K562 (cell line): Measurements from ENCODE around the gene RHOB. TPM values are rescaled to one million over a fixed set of nuclear protein-coding genes. Genes with fewer than 3 reads are reported as not detected.

Source experiments
- ATAC-seq: fragments of 200-7000 bp; cut with Tn5 transposase; 3 replicates; pipeline ENCODE4 v1.9.1; 2020; ENCODE audit warnings: moderate library complexity
- BruUV-seq: library from RNA; stranded (reverse); fragments of 400-500 nt; replicated peaks from 2 replicates; lab custom pipeline; 2021; lab: Mats Ljungman, UMichigan
- CTCF ChIA-PET: fragments of 300-600 bp; formaldehyde crosslinking; extraction: SDS; loops from one replicate; lab custom pipeline; 2021; ENCODE audit warnings: low intra/inter-chr PET ratio; lab: Yijun Ruan, JAX
- POLR2A ChIA-PET: fragments of 300-600, 350-650 bp; sonication (Branson Sonifier 250); formaldehyde crosslinking; extraction: SDS; loops from one replicate; lab custom pipeline; 2021; ENCODE audit warnings: antibody characterized with exemption, inconsistent platforms; lab: Yijun Ruan, JAX
- DNase-seq, 4 experiments: peaks; one replicate each; pipeline versions ENCODE4 v3.0.0 to v3.0.0-alpha.2; 2011 to 2018; ENCODE audit warnings: low spot score in 3 of 4, mixed read lengths in 3 of 4; ENCODE audit errors: extremely low read depth in 1 of 4
- FAIRE-seq: peaks from 2 replicates; lab custom pipeline; 2011; peaks lifted over from hg19 to GRCh38; lab: Jason Lieb, UNC
- H2AFZ ChIP-seq: 2 replicates; pipeline ENCODE4 v1.6.0; 2011; ENCODE audit warnings: low read depth, low read length, control low read depth, inconsistent platforms
- H3K27ac ChIP-seq: fragments of 200-600 bp; 3 replicates; pipeline ENCODE4 v1.8.0; 2011; ENCODE audit warnings: low read depth, mild to moderate bottlenecking, control low read depth, inconsistent platforms, low read length, moderate library complexity, mixed read lengths; ENCODE audit errors: extremely low read depth
- H3K27me3 ChIP-seq, 2 experiments: fragments of 300-600 bp in 1 of 2; 2 replicates in 1 of 2; 3 replicates in 1 of 2; pipeline versions ENCODE4 v1.6.0 to v1.8.0; 2011; ENCODE audit warnings: inconsistent platforms in 2 of 2, low read length in 2 of 2, mild to moderate bottlenecking in 1 of 2, mixed read lengths in 1 of 2, moderate library complexity in 1 of 2; ENCODE audit not compliant: control insufficient read depth in 2 of 2, insufficient read depth in 2 of 2
- H3K36me3 ChIP-seq: fragments of 300-600 bp; 3 replicates; pipeline ENCODE4 v1.8.0; 2011; ENCODE audit warnings: mild to moderate bottlenecking, low read length, inconsistent platforms; ENCODE audit not compliant: control insufficient read depth, insufficient read depth
- H3K4me1 ChIP-seq, 2 experiments: fragments of 200-600 bp in 1 of 2; replicated peaks in 1 of 2; 2 replicates in 1 of 2; 3 replicates in 1 of 2; pipeline versions ENCODE4 v1.5.1 to v1.8.0; 2011; ENCODE audit warnings: inconsistent platforms in 2 of 2, low read length in 2 of 2, mild to moderate bottlenecking in 1 of 2, mixed read lengths in 1 of 2, moderate library complexity in 1 of 2; ENCODE audit not compliant: control insufficient read depth in 2 of 2, insufficient read depth in 2 of 2
- H3K4me2 ChIP-seq: 2 replicates; pipeline ENCODE4 v1.6.1; 2011; ENCODE audit warnings: low read length, control low read depth, inconsistent platforms, mixed read lengths; ENCODE audit not compliant: insufficient read depth
- H3K4me3 ChIP-seq: fragments of 200-600 bp; sonication (generic), shearing (Covaris generic); 2 replicates; pipeline ENCODE4 v1.5.1; 2016; ENCODE audit warnings: control low read depth, inconsistent platforms
- H3K79me2 ChIP-seq: fragments of 200-600 bp; 3 replicates; pipeline ENCODE4 v1.8.0; 2011; ENCODE audit warnings: low read length, inconsistent platforms; ENCODE audit not compliant: control insufficient read depth, insufficient read depth
- H3K9ac ChIP-seq, 2 experiments: 2 replicates each; pipeline versions ENCODE4 v1.6.0 to v1.6.1; 2011; ENCODE audit warnings: low read depth in 2 of 2, low read length in 2 of 2, control low read depth in 1 of 2, inconsistent platforms in 1 of 2, mild to moderate bottlenecking in 1 of 2, mixed read lengths in 1 of 2; ENCODE audit not compliant: insufficient read depth in 1 of 2
- H3K9me1 ChIP-seq: one replicate; pipeline ENCODE4 v1.6.0; 2011; ENCODE audit warnings: inconsistent platforms, mild to moderate bottlenecking, low read length, moderate library complexity; ENCODE audit not compliant: control insufficient read depth, insufficient read depth
- H3K9me3 ChIP-seq: replicated peaks from 2 replicates; pipeline ENCODE4 v1.5.1; 2011; ENCODE audit warnings: low read depth, low read length, inconsistent platforms; ENCODE audit not compliant: control insufficient read depth, insufficient read depth
- H4K20me1 ChIP-seq: replicated peaks from 2 replicates; pipeline ENCODE4 v1.6.1; 2011; ENCODE audit warnings: low read length, inconsistent platforms, mixed read lengths; ENCODE audit not compliant: control insufficient read depth, insufficient read depth
- EP400 ChIP-seq: fragments of 450-650 bp; IDR thresholded peaks from 2 replicates; pipeline ENCODE4 v1.6.1; 2017; ENCODE audit warnings: antibody characterized with exemption, mild to moderate bottlenecking, moderate library complexity
- GTF2E2 ChIP-seq: fragments of 200-800 bp; sonication (Bioruptor generic); IDR thresholded peaks from 2 replicates; pipeline ENCODE4 v1.6.1; 2016; ENCODE audit warnings: missing genetic modification characterization, missing compliant biosample characterization
- U2AF1 ChIP-seq: fragments of 200-400 bp; formaldehyde crosslinking; optimal IDR thresholded peaks from 2 replicates; pipeline ENCODE3; 2017; ENCODE audit warnings: mild to moderate bottlenecking, low read depth, low read length, moderate library complexity
- ZNF274 ChIP-seq: IDR thresholded peaks from 2 replicates; pipeline ENCODE4 v1.6.1; 2011; ENCODE audit warnings: low read depth, mild to moderate bottlenecking, low read length, moderate library complexity, borderline replicate concordance
- WGBS: fragments of 100-300 bp; shearing (Covaris generic); methylation state at CpG from one replicate; pipeline ENCODE4 v1.1.6; 2016; ENCODE audit warnings: low coverage, mixed read lengths; ENCODE audit not compliant: insufficient coverage; ENCODE audit errors: missing lambda C conversion rate; 5-methylcytosine and 5-hydroxymethylcytosine counted together
- in situ Hi-C: fragments of 300-500 bp; cut with MboI; formaldehyde crosslinking; loops from 4 replicates; pipeline ENCODE4 v1.15.0; 2018; ENCODE audit warnings: inconsistent platforms, mixed read lengths
- intact Hi-C: fragments of 100-400 bp; cut with micrococcal nuclease; formaldehyde crosslinking; loops from 2 replicates; pipeline ENCODE4 v1.14.2; 2022
- polyA plus RNA-seq, 8 experiments: library from polyadenylated mRNA; depleted of rRNA in 4 of 8; stranded (reverse) in 5 of 8; unstranded in 3 of 8; fragments of >200 nt; fragmentation: Nextera tagmentation in 2 of 8; fragmentation: Illumina TruSeq in 1 of 8; extraction: Ambion mirVana in 2 of 8; extraction: Trizol in 1 of 8; gene quantifications; 2 replicates each; pipeline versions ENCODE4 v1.2.1 to v1.2.3, GENCODE V29; 2011 to 2014; ENCODE audit warnings: inconsistent platforms in 1 of 8, missing spikeins in 1 of 8
- total RNA-seq, 7 experiments: library from RNA; depleted of rRNA in 6 of 7; stranded (reverse); fragments of >200 nt in 6 of 7; fragmentation: Illumina TruSeq in 2 of 7; extraction: Trizol in 2 of 7; gene quantifications; 2 replicates each; pipeline versions ENCODE4 v1.2.1 to v1.2.3, GENCODE V29; 2011 to 2021; ENCODE audit warnings: low replicate concordance in 1 of 7
- TF ChIP-seq, protein P1 (sequence below), 2 experiments: fragments of 450-650 bp in 1 of 2; IDR thresholded peaks; 2 replicates each; pipeline ENCODE4 v1.6.1; 2011 to 2017; ENCODE audit warnings: low read depth in 2 of 2, antibody characterized with exemption in 1 of 2, borderline replicate concordance in 1 of 2, low read length in 1 of 2, mild to moderate bottlenecking in 1 of 2, mixed read lengths in 1 of 2; ENCODE audit not compliant: control insufficient read depth in 1 of 2
- TF ChIP-seq, protein P2 (sequence below), 2 experiments: IDR thresholded peaks in 1 of 2; conservative IDR thresholded peaks in 1 of 2; 2 replicates each; pipeline ENCODE4 v1.6.1; 2016; ENCODE audit warnings: low read depth in 2 of 2, mild to moderate bottlenecking in 1 of 2, missing compliant biosample characterization in 1 of 2, missing genetic modification characterization in 1 of 2, moderate library complexity in 1 of 2

The RHOB gene
- total and polyA plus RNA-seq, 9 of the 15 experiments (the other 6 are each of a cell fraction or from before 2014, with no cell fraction given): 0.07 to 4.8 (median 1.1) TPM

DNA sequence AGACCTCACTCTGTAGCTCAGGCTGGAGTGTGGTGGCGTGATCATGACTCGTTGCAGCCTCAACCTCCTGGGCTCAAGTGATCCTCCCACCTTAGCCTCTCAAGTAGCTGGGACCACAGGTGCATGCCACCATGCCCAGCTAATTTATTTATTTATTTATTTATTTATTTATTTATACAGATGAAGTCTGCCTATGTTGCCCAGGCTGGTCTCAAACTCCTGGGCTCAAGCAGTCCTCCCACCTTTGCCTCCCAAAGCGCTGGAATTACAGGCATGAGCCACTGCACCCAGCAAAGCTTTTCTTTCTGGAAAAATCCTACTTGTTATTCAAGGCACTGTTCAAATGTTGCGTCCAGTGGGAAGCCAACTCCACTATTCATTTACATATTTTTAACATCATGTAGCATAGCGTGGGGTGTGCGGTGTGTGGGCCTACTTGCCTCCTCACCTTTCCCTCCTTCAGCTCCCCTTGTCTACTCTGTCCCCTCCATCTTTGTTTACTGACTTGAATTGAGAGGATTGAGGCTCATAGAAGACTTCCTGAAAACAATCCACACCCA lies 6.8 kb upstream of the RHOB start:
- no TSS peak for BruUV-seq

DNA sequence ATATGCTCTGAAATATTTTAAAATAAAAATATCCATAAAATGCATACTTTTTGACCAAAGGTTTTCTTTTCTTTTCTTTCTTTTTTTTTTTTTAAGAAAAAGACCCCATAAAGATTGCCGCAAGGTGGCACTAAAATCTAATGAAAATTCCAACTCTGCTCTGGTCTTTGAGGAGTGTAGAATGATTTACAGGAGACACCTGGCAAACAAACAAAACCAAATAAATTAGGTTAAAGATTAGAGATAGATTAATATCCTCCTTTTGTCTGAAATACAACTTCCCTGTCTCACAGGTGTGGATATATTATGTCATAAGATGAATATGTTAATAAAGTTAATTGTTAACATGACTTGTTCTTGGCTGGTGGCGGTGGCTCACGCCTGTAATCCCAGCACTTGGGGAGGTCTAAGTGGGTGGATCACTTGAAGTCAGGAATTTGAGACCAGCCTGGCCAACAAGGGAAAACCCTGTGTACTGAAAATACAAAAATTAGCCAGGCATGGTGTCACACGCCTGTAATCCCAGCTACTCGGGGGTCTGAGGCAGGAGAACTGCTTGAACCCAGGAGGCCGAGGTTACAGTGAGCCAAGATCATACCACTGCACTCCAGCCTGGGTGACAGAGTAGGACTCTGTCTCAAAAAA lies 3.5 kb upstream of the RHOB start:
- Histone ChIP-seq H3K27ac (no peak overlapping the region), H3K4me2 (no peak overlapping the region), H2AFZ (no peak overlapping the region), H3K4me1 (peaks cover 0 to 21% of the 10 kb centered on the region in 2 experiments; a peak in 3 of 5 replicates), H3K36me3 (no peaks in the 10 kb centered on the region; the same call in 2 of the 3 replicates), H3K79me2 (no peaks in the 10 kb centered on the region), H3K9ac (no peak overlapping the region), H3K9me1 (no peaks in the 10 kb centered on the region), H3K27me3 (0 out of 5 replicates have a peak, but pooled peaks cover 0 to 7% of the 10 kb centered on the region in 2 experiments), H3K4me3 (no peak overlapping the region), H3K9me3 (no peaks in the 10 kb centered on the region), H4K20me1 (no peaks in the 10 kb centered on the region)
- DNase-seq (peak in 2 of 4 experiments; percentile 34 to 52), ATAC-seq (peak; percentile 45; the same call in 2 of the 3 replicates), FAIRE-seq (peak; percentile 64)
- intact Hi-C loops: loop anchor here (1.0 kb wide), 1 partner anchor 192 kb away; no protein-coding TSS in a partner anchor
- ChIA-PET POLR2A (no interaction called here), CTCF (interaction anchor here (0.6 to 3.3 kb wide), 6 partner anchors 47 to 899 kb away, joined by 3 to 54 read pairs (median 4); partner anchors contain the start of gene HS1BP3)
- no TSS peak for BruUV-seq
- 55% methylated on average over 6 of the region's 6 CpGs for WGBS
- in situ Hi-C loops: loop anchor here (5.0 to 25.0 kb wide), 2 partner anchors 194 to 494 kb away; no protein-coding TSS in a partner anchor
- TF ChIP-seq U2AF1: no peak
- TF ChIP-seq, protein P1, sequence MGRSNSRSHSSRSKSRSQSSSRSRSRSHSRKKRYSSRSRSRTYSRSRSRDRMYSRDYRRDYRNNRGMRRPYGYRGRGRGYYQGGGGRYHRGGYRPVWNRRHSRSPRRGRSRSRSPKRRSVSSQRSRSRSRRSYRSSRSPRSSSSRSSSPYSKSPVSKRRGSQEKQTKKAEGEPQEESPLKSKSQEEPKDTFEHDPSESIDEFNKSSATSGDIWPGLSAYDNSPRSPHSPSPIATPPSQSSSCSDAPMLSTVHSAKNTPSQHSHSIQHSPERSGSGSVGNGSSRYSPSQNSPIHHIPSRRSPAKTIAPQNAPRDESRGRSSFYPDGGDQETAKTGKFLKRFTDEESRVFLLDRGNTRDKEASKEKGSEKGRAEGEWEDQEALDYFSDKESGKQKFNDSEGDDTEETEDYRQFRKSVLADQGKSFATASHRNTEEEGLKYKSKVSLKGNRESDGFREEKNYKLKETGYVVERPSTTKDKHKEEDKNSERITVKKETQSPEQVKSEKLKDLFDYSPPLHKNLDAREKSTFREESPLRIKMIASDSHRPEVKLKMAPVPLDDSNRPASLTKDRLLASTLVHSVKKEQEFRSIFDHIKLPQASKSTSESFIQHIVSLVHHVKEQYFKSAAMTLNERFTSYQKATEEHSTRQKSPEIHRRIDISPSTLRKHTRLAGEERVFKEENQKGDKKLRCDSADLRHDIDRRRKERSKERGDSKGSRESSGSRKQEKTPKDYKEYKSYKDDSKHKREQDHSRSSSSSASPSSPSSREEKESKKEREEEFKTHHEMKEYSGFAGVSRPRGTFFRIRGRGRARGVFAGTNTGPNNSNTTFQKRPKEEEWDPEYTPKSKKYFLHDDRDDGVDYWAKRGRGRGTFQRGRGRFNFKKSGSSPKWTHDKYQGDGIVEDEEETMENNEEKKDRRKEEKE (IDR thresholded peaks at IDR 0.05; ENCODE audit: borderline replicate concordance in 1 of 2, control insufficient read depth in 1 of 2, low read depth in 2 of 2, low read length in 1 of 2): no peak
- TF ChIP-seq, protein P2, sequence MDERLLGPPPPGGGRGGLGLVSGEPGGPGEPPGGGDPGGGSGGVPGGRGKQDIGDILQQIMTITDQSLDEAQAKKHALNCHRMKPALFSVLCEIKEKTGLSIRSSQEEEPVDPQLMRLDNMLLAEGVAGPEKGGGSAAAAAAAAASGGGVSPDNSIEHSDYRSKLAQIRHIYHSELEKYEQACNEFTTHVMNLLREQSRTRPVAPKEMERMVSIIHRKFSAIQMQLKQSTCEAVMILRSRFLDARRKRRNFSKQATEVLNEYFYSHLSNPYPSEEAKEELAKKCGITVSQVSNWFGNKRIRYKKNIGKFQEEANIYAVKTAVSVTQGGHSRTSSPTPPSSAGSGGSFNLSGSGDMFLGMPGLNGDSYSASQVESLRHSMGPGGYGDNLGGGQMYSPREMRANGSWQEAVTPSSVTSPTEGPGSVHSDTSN (CRISPR knock-in tag; IDR thresholded peaks at IDR 0.05; ENCODE audit: low read depth): no peak
- TF ChIP-seq, protein P2 (tag; conservative IDR thresholded peaks at IDR 0.05; ENCODE audit: low read depth): peak; percentile 92

More for the DNA sequence above, 6.8 kb upstream of the RHOB start:
- Histone ChIP-seq H3K9me3 (no peaks in the 10 kb centered on the region), H3K79me2 (no peaks in the 10 kb centered on the region), H3K27me3 (peaks cover 4 to 16% of the 10 kb centered on the region in 2 experiments; a peak in 2 of 5 replicates), H3K4me1 (no peaks in the 10 kb centered on the region; a peak in 3 of 5 replicates), H3K9me1 (no peaks in the 10 kb centered on the region), H4K20me1 (no peaks in the 10 kb centered on the region), H3K36me3 (no peaks in the 10 kb centered on the region), H3K27ac (no peak overlapping the region), H3K9ac (no peak overlapping the region), H3K4me2 (no peak overlapping the region), H2AFZ (no peak overlapping the region), H3K4me3 (no peak overlapping the region)
- POLR2A ChIA-PET: interaction anchor here (0.9 to 2.2 kb wide), 9 partner anchors 9 to 211 kb away, joined by 3 to 7 read pairs (median 4); partner anchors contain the start of gene HS1BP3
- DNase-seq (no peak), FAIRE-seq (no peak), ATAC-seq (no peak)
- WGBS: 37% methylated on average over 6 of the region's 6 CpGs
- TF ChIP-seq GTF2E2 (tag) (peak; percentile 22; the same call in 1 of the 2 replicates), EP400 (no peak), ZNF274 (no peak)
- in situ Hi-C loops: loop anchor here (5.0 to 25.0 kb wide), 2 partner anchors 197 to 497 kb away; no protein-coding TSS in a partner anchor
- CTCF ChIA-PET: no interaction called here
- intact Hi-C loops: no loop called here
